K562 (cell line): ENCODE measurements around the gene HGS. TPM values are rescaled to one million over a fixed set of nuclear protein-coding genes. Genes with fewer than 3 reads are reported as not detected.
A peak's percentile ranks its signal among the peaks of the same experiment; 100 is the strongest.

ENCODE experiments used
- BRF1 ChIP-seq: IDR thresholded peaks from 3 replicates; pipeline ENCODE4 v1.6.1; 2011; ENCODE audit warnings: borderline replicate concordance, mild to moderate bottlenecking; ENCODE audit not compliant: insufficient read length; ENCODE audit errors: extremely low read depth
- ETV5 ChIP-seq: sonication (generic); formaldehyde crosslinking; IDR thresholded peaks from 2 replicates; pipeline ENCODE4 v1.4.0; 2020; ENCODE audit warnings: low read depth, mild to moderate bottlenecking, missing genetic modification reagents
- FOXA3 ChIP-seq, 2 experiments: fragments of 450-650 bp in 1 of 2; sonication (generic) in 1 of 2; formaldehyde crosslinking; IDR thresholded peaks in 1 of 2; conservative IDR thresholded peaks in 1 of 2; 2 replicates each; pipeline versions ENCODE4 v1.4.0 to v1.8.0; 2020 to 2022; ENCODE audit warnings: mild to moderate bottlenecking in 2 of 2, missing genetic modification reagents in 1 of 2
- GABPA ChIP-seq: fragments of 200-800 bp; sonication (Bioruptor generic); conservative IDR thresholded peaks from 2 replicates; pipeline ENCODE4 v1.6.1; 2016; ENCODE audit warnings: low read depth, missing genetic modification characterization, missing compliant biosample characterization
- NEUROD1 ChIP-seq: fragments of 150-350 bp; IDR thresholded peaks from 2 replicates; pipeline ENCODE4 v1.6.1; 2014; ENCODE audit warnings: borderline replicate concordance, low read length, low read depth; ENCODE audit not compliant: partially characterized antibody
- NFATC3 ChIP-seq: fragments of 450-650 bp; IDR thresholded peaks from 2 replicates; pipeline ENCODE4 v1.6.1; 2017; ENCODE audit warnings: mild to moderate bottlenecking
- PTRF ChIP-seq: fragments of 450-650 bp; IDR thresholded peaks from 2 replicates; pipeline ENCODE4 v1.6.1; 2016; ENCODE audit warnings: mild to moderate bottlenecking, missing genetic modification characterization, missing compliant biosample characterization
- TAF9B ChIP-seq: fragments of 450-650 bp; IDR thresholded peaks from 2 replicates; pipeline ENCODE4 v1.6.1; 2018; ENCODE audit warnings: mild to moderate bottlenecking; ENCODE audit not compliant: partially characterized antibody
- ZC3H4 ChIP-seq: sonication (generic); formaldehyde crosslinking; IDR thresholded peaks from 2 replicates; pipeline ENCODE4 v1.9.0; 2021; ENCODE audit warnings: missing genetic modification reagents, borderline replicate concordance
- ZFX ChIP-seq: sonication (generic); formaldehyde crosslinking; IDR thresholded peaks from 2 replicates; pipeline ENCODE4 v1.8.0; 2022; ENCODE audit warnings: mild to moderate bottlenecking, missing genetic modification reagents, moderate library complexity
- ZNF561 ChIP-seq: fragments of 450-650 bp; formaldehyde crosslinking; conservative IDR thresholded peaks from 2 replicates; pipeline ENCODE4 v1.4.0; 2020; ENCODE audit warnings: mild to moderate bottlenecking, moderate library complexity
- ZNF75A ChIP-seq: fragments of 450-650 bp; formaldehyde crosslinking; IDR thresholded peaks from 2 replicates; pipeline ENCODE4 v1.4.0; 2020; ENCODE audit warnings: mild to moderate bottlenecking
- polyA plus RNA-seq, 8 experiments: library from polyadenylated mRNA; depleted of rRNA in 4 of 8; stranded (reverse) in 5 of 8; unstranded in 3 of 8; fragments of >200 nt; fragmentation: Nextera tagmentation in 2 of 8; fragmentation: Illumina TruSeq in 1 of 8; extraction: Ambion mirVana in 2 of 8; extraction: Trizol in 1 of 8; gene quantifications; 2 replicates each; pipeline versions ENCODE4 v1.2.1 to v1.2.3, GENCODE V29; 2011 to 2014; ENCODE audit warnings: inconsistent platforms in 1 of 8, missing spikeins in 1 of 8
- total RNA-seq, 7 experiments: library from RNA; depleted of rRNA in 6 of 7; stranded (reverse); fragments of >200 nt in 6 of 7; fragmentation: Illumina TruSeq in 2 of 7; extraction: Trizol in 2 of 7; gene quantifications; 2 replicates each; pipeline versions ENCODE4 v1.2.1 to v1.2.3, GENCODE V29; 2011 to 2021; ENCODE audit warnings: low replicate concordance in 1 of 7
- TF ChIP-seq, protein P1 (sequence below): fragments of 250-450 bp; sonication (Bioruptor Pico); IDR thresholded peaks from 2 replicates; pipeline ENCODE4 v1.6.1; 2021; ENCODE audit warnings: mild to moderate bottlenecking
- TF ChIP-seq, protein P2 (sequence below): sonication (generic); formaldehyde crosslinking; IDR thresholded peaks from 2 replicates; pipeline ENCODE4 v1.8.0; 2022; ENCODE audit warnings: missing genetic modification reagents, mild to moderate bottlenecking, borderline replicate concordance
- TF ChIP-seq, protein P3 (sequence below): fragments of 450-650 bp; IDR thresholded peaks from 2 replicates; pipeline ENCODE4 v1.6.1; 2016; ENCODE audit warnings: borderline replicate concordance
- TF ChIP-seq, protein P4 (sequence below), 2 experiments: fragments of 450-650 bp; IDR thresholded peaks; 2 replicates each; pipeline ENCODE4 v1.6.1; 2018; ENCODE audit warnings: mild to moderate bottlenecking in 2 of 2, low read depth in 1 of 2; ENCODE audit not compliant: partially characterized antibody in 2 of 2
- TF ChIP-seq, protein P5 (sequence below), 2 experiments: fragments of 450-650 bp in 1 of 2; sonication (generic) in 1 of 2; formaldehyde crosslinking in 1 of 2; IDR thresholded peaks in 1 of 2; conservative IDR thresholded peaks in 1 of 2; 2 replicates each; pipeline versions ENCODE4 v1.6.1 to v1.8.1; 2016 to 2023; ENCODE audit warnings: mild to moderate bottlenecking in 2 of 2, moderate library complexity in 2 of 2, inconsistent platforms in 1 of 2, missing genetic modification reagents in 1 of 2

The HGS gene
- total and polyA plus RNA-seq, 9 of the 15 experiments (the other 6 are each of a cell fraction or from before 2014, with no cell fraction given) = 3.9 to 176 (median 77.1) TPM

DNA sequence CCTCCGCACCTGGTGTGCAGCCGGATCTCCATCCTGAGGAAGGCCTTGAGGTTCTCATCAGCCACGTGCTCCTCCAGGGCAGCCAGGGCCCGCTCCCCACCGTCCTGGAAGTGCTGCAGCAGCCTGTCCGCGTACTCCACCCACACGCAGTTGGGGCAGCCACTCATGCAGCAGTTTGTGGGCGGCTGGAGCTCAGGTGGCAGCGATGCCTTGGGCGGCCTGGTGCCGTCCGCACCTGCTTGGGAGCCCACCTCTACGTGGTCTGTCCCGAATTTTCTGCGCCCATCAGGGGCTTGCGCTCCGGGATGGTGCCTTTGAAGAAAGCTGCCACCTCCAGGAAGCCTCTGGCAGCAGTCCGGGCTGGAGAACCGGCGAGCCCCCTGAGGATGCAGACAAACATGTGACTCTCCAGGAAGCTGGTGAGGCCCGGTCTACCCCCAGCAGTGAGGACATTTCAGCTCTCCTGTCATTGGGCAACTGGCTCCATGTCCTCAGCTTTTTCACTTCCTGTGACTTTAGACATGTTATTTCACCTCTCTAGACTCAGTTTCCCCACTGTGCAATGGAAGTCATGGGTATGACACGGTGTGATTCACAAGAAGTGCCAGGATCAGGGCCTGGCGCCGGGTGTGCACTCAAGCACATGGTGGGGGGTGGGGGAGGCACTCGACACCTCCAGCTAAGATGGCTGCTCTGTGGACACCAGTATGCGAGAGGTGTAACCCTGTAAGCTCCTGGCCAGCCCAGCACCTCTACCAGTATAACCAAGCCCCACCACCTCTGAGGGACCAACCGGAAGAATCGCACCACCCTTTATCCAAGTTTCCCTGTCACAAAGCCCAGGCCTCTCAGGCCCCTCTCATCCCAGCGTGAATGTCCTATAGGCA, 18.4 kb upstream of the HGS start (continued):
- TF ChIP-seq, protein P1, sequence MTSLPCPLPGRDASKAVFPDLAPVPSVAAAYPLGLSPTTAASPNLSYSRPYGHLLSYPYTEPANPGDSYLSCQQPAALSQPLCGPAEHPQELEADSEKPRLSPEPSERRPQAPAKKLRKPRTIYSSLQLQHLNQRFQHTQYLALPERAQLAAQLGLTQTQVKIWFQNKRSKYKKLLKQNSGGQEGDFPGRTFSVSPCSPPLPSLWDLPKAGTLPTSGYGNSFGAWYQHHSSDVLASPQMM = no peak
- no peak for TF ChIP-seq NEUROD1
- peak; percentile 74; the same call in 1 of the 2 replicates for TF ChIP-seq PTRF (tag)
- TF ChIP-seq, protein P2, sequence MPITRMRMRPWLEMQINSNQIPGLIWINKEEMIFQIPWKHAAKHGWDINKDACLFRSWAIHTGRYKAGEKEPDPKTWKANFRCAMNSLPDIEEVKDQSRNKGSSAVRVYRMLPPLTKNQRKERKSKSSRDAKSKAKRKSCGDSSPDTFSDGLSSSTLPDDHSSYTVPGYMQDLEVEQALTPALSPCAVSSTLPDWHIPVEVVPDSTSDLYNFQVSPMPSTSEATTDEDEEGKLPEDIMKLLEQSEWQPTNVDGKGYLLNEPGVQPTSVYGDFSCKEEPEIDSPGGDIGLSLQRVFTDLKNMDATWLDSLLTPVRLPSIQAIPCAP (CRISPR knock-in tag) = no peak
- TF ChIP-seq, protein P3, sequence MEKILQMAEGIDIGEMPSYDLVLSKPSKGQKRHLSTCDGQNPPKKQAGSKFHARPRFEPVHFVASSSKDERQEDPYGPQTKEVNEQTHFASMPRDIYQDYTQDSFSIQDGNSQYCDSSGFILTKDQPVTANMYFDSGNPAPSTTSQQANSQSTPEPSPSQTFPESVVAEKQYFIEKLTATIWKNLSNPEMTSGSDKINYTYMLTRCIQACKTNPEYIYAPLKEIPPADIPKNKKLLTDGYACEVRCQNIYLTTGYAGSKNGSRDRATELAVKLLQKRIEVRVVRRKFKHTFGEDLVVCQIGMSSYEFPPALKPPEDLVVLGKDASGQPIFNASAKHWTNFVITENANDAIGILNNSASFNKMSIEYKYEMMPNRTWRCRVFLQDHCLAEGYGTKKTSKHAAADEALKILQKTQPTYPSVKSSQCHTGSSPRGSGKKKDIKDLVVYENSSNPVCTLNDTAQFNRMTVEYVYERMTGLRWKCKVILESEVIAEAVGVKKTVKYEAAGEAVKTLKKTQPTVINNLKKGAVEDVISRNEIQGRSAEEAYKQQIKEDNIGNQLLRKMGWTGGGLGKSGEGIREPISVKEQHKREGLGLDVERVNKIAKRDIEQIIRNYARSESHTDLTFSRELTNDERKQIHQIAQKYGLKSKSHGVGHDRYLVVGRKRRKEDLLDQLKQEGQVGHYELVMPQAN = no peak
- TF ChIP-seq GABPA = no peak
- no peak for TF ChIP-seq ZC3H4 (CRISPR knock-in tag)
- TF ChIP-seq FOXA3 (CRISPR knock-in tag; conservative IDR thresholded peaks at IDR 0.05 in 1 of 2, IDR thresholded peaks at IDR 0.05 in 1 of 2) = no peak
- TF ChIP-seq, protein P4, sequence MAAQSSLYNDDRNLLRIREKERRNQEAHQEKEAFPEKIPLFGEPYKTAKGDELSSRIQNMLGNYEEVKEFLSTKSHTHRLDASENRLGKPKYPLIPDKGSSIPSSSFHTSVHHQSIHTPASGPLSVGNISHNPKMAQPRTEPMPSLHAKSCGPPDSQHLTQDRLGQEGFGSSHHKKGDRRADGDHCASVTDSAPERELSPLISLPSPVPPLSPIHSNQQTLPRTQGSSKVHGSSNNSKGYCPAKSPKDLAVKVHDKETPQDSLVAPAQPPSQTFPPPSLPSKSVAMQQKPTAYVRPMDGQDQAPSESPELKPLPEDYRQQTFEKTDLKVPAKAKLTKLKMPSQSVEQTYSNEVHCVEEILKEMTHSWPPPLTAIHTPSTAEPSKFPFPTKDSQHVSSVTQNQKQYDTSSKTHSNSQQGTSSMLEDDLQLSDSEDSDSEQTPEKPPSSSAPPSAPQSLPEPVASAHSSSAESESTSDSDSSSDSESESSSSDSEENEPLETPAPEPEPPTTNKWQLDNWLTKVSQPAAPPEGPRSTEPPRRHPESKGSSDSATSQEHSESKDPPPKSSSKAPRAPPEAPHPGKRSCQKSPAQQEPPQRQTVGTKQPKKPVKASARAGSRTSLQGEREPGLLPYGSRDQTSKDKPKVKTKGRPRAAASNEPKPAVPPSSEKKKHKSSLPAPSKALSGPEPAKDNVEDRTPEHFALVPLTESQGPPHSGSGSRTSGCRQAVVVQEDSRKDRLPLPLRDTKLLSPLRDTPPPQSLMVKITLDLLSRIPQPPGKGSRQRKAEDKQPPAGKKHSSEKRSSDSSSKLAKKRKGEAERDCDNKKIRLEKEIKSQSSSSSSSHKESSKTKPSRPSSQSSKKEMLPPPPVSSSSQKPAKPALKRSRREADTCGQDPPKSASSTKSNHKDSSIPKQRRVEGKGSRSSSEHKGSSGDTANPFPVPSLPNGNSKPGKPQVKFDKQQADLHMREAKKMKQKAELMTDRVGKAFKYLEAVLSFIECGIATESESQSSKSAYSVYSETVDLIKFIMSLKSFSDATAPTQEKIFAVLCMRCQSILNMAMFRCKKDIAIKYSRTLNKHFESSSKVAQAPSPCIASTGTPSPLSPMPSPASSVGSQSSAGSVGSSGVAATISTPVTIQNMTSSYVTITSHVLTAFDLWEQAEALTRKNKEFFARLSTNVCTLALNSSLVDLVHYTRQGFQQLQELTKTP (IDR thresholded peaks at IDR 0.05; ENCODE audit: low read depth in 1 of 2, partially characterized antibody in 2 of 2) = peak; percentile 24 to 29
- peak; percentile 33 for TF ChIP-seq TAF9B
- TF ChIP-seq ZFX (CRISPR knock-in tag) = peak; percentile 63; the same call in 1 of the 2 replicates
- no peak for TF ChIP-seq ETV5
- TF ChIP-seq BRF1 = no peak
- no peak for TF ChIP-seq ZNF75A
- TF ChIP-seq, protein P5, sequence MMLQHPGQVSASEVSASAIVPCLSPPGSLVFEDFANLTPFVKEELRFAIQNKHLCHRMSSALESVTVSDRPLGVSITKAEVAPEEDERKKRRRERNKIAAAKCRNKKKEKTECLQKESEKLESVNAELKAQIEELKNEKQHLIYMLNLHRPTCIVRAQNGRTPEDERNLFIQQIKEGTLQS (IDR thresholded peaks at IDR 0.05) = no peak
- TF ChIP-seq, protein P5 (CRISPR knock-in tag; conservative IDR thresholded peaks at IDR 0.05) = no peak
- no peak for TF ChIP-seq ZNF561
- TF ChIP-seq NFATC3 = no peak
